Glutamatergic neuron (in vitro differentiated cells): ENCODE results near the gene ZACN. TPM values are rescaled to one million over a fixed set of nuclear protein-coding genes. Genes with fewer than 3 reads are reported as not detected.

Experiments
- DNase-seq: peaks from one replicate; pipeline ENCODE4 v3.0.0; 2022
- H3K27ac Mint-ChIP-seq: one replicate; pipeline ENCODE4 v1.8.0; 2020; ENCODE audit warnings: mild to moderate bottlenecking, mixed read lengths, inconsistent platforms; ENCODE audit not compliant: unreplicated experiment
- H3K27me3 Mint-ChIP-seq: one replicate; pipeline ENCODE4 v1.8.0; 2020; ENCODE audit warnings: mild to moderate bottlenecking, moderate library complexity, mixed read lengths, inconsistent platforms; ENCODE audit not compliant: unreplicated experiment
- H3K36me3 Mint-ChIP-seq: one replicate; pipeline ENCODE4 v1.8.0; 2020; ENCODE audit warnings: mild to moderate bottlenecking, mixed read lengths, inconsistent platforms; ENCODE audit not compliant: unreplicated experiment
- H3K4me1 Mint-ChIP-seq: one replicate; pipeline ENCODE4 v1.8.0; 2020; ENCODE audit warnings: mild to moderate bottlenecking, low read depth, mixed read lengths, inconsistent platforms; ENCODE audit not compliant: unreplicated experiment
- H3K4me3 Mint-ChIP-seq: one replicate; pipeline ENCODE4 v1.8.0; 2020; ENCODE audit warnings: mild to moderate bottlenecking, mixed read lengths, inconsistent platforms; ENCODE audit not compliant: unreplicated experiment
- H3K9me3 Mint-ChIP-seq: one replicate; pipeline ENCODE4 v1.8.0; 2020; ENCODE audit warnings: mild to moderate bottlenecking, moderate library complexity, mixed read lengths, inconsistent platforms; ENCODE audit not compliant: unreplicated experiment
- total RNA-seq: library from RNA; stranded (reverse); fragmentation: NEBNext Ultra II Directional; extraction: Animal tissue kit (Norgen Biotek cat#: 25700); gene quantifications from one replicate; pipeline ENCODE4 v1.2.1, GENCODE V29; 2021; ENCODE audit not compliant: unreplicated experiment
- TF ChIP-seq, protein P1 (sequence below): fragments of 200-600 bp; sonication (generic); IDR thresholded peaks from one replicate; pipeline ENCODE4 v1.5.0; 2021; ENCODE audit not compliant: partially characterized antibody, unreplicated experiment

Gene ZACN
- total RNA-seq, 1 donor from 2014 or later, result 1.9 TPM

- Mint-ChIP-seq H3K9me3 (peaks cover 5% of the 10 kb centered on the region), H3K27ac (peak within 1 kb of the TSS; percentile 80), H3K27me3 (peaks cover 16% of the 10 kb centered on the region), H3K4me3 (peak within 1 kb of the TSS; percentile 93), H3K4me1 (peaks cover 9% of the 10 kb centered on the region), H3K36me3 (no peaks in the 10 kb centered on the region)
- DNase-seq, result peak; percentile 96
- TF ChIP-seq, protein P1, sequence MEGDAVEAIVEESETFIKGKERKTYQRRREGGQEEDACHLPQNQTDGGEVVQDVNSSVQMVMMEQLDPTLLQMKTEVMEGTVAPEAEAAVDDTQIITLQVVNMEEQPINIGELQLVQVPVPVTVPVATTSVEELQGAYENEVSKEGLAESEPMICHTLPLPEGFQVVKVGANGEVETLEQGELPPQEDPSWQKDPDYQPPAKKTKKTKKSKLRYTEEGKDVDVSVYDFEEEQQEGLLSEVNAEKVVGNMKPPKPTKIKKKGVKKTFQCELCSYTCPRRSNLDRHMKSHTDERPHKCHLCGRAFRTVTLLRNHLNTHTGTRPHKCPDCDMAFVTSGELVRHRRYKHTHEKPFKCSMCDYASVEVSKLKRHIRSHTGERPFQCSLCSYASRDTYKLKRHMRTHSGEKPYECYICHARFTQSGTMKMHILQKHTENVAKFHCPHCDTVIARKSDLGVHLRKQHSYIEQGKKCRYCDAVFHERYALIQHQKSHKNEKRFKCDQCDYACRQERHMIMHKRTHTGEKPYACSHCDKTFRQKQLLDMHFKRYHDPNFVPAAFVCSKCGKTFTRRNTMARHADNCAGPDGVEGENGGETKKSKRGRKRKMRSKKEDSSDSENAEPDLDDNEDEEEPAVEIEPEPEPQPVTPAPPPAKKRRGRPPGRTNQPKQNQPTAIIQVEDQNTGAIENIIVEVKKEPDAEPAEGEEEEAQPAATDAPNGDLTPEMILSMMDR, result no peak
Measured at GRCh38 chr17:76072148-76072858, 6.7 kb upstream of the ZACN start, which contains the start of gene SRP68. Gene SRP68, minus strand, starts transcription at chr17:76072517. Its CDS starts 26 bp downstream, at chr17:76072491.

DNA sequence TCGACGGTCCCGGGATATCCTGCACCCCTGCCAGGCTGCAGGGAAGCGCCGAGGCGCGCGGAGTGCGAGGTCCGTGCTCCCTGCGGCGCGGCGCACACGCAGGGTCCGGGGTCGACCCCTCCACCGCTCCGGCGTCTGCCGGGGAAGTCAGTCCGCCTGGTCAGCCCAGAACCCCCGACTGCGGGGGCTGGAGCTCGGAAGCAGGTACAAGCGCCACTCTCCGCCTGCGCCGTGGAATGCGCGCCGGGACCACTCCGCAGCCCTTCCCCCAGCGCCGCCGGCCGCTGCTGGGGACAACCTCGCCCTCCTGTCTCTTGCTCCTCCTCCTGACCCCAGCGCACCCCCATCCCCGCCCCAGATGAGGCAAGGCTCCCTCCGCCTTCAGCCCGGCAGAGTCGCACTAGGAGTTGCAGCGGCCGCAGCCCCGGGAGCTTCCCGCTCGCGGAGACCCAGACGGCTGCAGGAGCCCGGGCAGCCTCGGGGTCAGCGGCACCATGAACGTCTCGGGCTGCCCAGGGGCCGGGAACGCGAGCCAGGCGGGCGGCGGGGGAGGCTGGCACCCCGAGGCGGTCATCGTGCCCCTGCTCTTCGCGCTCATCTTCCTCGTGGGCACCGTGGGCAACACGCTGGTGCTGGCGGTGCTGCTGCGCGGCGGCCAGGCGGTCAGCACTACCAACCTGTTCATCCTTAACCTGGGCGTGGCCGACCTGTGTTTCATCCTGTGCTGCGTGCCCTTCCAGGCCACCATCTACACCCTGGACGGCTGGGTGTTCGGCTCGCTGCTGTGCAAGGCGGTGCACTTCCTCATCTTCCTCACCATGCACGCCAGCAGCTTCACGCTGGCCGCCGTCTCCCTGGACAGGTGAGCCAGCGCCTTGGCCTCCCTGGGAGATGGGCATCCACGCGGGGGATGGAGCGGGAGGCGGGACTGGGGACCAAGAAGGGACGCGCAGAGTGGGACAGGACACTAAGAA is 4.3 kb upstream of the ZACN start, which contains the start of gene GALR2:
TSS of gene GALR2 (plus strand) at position 392 of the 974 bp plus-strand sequence. CDS start at position 495, 103 bp downstream.
- peaks cover 28% of the 10 kb centered on the region for H3K27me3 Mint-ChIP-seq
- DNase-seq, result peak; percentile 47
- peak within 1 kb of the TSS; percentile 80 for H3K4me3 Mint-ChIP-seq
- H3K36me3 Mint-ChIP-seq, result no peaks in the 10 kb centered on the region
- TF ChIP-seq, protein P1, result no peak
- H3K9me3 Mint-ChIP-seq, result peaks cover 8% of the 10 kb centered on the region
- no peak within 1 kb of the TSS for H3K27ac Mint-ChIP-seq
- H3K4me1 Mint-ChIP-seq, result peaks cover 10% of the 10 kb centered on the region

DNA sequence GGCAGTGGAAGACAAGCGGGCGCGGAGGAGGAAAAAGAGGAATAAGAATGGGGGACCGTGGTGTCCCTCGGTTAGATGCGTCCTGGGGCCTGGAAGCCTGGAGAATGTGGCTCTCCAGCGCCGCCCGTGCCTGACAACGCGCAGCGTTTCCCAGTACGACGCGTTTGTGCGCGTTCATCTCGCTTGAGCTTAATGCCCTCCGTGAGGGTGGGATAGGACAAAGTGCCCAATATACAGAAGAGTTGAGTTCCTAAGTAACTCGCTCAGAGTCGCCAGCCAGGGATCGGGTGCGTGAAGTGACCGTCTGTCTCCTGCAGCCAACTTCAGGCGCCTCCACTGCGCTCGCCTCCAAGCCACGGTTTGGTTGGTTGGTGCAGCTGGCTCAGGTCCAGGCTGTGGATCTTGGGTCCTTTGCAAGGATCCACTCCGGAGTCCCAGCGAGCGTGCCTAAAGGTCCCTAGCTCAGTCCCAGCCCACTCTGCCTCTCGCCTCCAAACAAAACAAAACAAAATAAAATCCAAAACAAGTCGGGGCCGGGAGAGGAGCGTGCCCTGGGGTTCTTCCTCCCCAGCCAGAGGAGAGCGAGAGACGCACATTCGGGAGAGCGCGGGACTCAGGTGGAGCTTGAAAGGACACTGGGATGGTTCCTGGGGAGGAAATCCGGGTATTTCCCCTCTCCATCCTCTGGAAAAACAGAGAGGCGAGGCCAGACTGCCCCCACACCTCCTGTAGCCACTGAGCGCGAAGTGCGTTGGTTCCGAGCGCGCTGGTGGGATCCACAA is 3.4 kb upstream of the ZACN start:
- Mint-ChIP-seq H3K4me3 (peak overlapping the region; percentile 57), H3K4me1 (peaks cover 10% of the 10 kb centered on the region), H3K27me3 (peaks cover 28% of the 10 kb centered on the region), H3K9me3 (peaks cover 8% of the 10 kb centered on the region), H3K27ac (no peak overlapping the region), H3K36me3 (no peaks in the 10 kb centered on the region)
- peak; percentile 47 for DNase-seq
- TF ChIP-seq, protein P1, result no peak

- DNase-seq, result no peak
- Mint-ChIP-seq H3K27ac (no peak overlapping the region), H3K27me3 (peaks cover 33% of the 10 kb centered on the region), H3K4me1 (peaks cover 9% of the 10 kb centered on the region), H3K4me3 (no peak overlapping the region), H3K9me3 (peaks cover 11% of the 10 kb centered on the region), H3K36me3 (no peaks in the 10 kb centered on the region)
- TF ChIP-seq, protein P1, result no peak
Measured at GRCh38 chr17:76076146-76076764, 2.7 kb upstream of the ZACN start.
